ENCODE results near the gene CHD6.

CHD6 gene

DNA sequence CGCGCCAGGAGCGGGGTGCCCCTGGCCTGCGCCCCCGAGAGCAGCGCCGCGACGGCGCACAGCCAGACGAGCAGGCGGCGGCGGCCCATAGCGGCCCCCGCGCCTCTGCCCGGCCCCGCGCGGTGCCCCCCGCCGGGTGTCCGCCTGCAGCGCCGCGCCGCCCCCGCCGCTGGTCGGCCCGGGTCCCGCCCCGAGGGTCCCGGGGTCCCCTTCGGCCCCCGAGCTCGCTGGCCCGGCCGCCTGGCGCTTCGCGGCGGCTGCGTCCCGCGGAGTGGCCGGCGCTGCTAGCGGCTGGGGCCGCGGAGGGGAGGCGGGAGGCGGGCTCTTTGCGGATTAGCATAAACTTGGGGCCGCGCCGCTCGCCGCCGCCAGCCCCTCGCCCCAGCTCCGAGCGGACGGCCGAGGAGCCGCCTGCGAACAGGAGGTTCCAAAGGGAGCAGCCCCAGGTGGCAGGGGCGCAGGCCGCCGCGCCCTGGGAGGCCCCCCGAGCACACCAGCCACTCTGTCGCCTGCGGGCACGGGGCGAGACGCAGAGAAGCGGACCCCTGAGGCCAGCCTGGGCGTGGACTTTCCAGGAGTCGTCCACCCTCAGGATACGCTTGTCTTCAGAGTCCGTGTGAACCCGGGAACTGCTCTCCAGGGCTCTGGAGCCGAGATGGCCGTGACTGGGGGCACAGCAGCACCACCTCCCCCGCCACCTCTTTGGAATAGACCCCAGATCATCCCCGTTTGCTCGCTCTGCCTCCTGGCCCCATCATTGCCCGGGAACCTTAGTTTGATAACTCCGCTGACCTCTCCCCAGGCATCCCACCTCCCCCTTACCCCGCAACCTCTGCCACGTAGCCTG, 251.4 kb downstream of the CHD6 start, which contains the start of gene EMILIN3:
TSS of gene EMILIN3 (minus strand) at position 273 of the 847 bp plus-strand sequence. CDS start at position 89, 184 bp downstream.
- H3K9ac ChIP-seq (ENCODE audit: insufficient read length, low read depth), result peak within 1 kb of the TSS; percentile 77
- TF ChIP-seq ZNF274 (IDR thresholded peaks at IDR 0.05; ENCODE audit: low read depth, low read length) (no peak), SUZ12 (IDR thresholded peaks at IDR 0.05; ENCODE audit: extremely low read depth, insufficient read depth, insufficient read length) (no peak), YY1 (IDR thresholded peaks at IDR 0.05; ENCODE audit: insufficient read depth, insufficient read length) (no peak)
- peak within 1 kb of the TSS; percentile 53 for H3K4me3 ChIP-seq (ENCODE audit: insufficient read length, low read depth)
- peaks cover 52% of the 10 kb centered on the region for H3K27me3 ChIP-seq (ENCODE audit: insufficient read depth, insufficient read length)
- H3K4me1 ChIP-seq (ENCODE audit: insufficient read depth, insufficient read length), result peaks cover 15% of the 10 kb centered on the region
- H3K36me3 ChIP-seq (ENCODE audit: insufficient read depth, insufficient read length, low read length), result peaks cover 18% of the 10 kb centered on the region
- peak; percentile 23 for DNase-seq (ENCODE audit: low read depth, low spot score)
- H3K9me3 ChIP-seq (ENCODE audit: insufficient read depth, low read length), result peaks cover 16% of the 10 kb centered on the region; the same call in 1 of the 2 replicates

DNA sequence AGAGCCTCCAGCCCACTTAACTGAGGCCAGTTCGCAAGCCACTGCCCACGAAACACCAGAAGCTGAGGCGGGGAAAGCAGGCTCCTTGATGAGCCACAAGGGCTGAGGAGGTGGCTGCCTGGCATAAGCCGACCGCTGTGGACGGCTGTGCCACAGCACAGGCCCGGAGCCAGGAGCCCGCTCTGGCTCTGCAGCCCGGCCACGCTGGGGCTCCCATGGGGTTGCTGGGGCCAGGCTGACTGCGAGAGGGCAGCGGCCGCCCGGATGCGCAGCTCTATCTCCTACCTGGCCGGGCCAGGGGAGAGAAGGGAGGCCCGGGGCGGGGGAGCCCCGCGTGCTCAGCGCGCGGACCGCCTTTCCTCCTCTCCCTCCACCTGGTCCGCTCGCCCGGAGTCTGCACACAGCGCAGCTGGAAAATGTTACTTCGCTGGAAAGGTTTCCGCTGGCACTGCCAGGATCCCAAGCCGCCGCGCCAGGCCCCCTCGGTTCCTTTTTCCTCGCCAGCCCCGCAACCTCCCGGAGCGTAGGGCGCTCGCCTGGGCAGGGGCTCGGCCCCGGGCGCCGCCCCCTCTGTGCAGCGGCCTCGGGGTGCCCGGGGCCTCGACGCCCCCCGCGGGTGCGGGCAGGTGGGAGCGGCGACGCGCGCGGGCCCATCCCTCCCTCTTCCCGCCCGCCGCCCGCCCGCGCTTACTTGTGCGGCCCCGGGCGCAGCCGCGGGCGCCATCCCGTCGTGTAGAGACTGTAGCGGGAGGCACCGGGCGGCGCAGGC, 252.2 kb downstream of the CHD6 start:
- Histone ChIP-seq H3K4me3 (ENCODE audit: insufficient read length, low read depth) (peak overlapping the region; percentile 53), H3K9ac (ENCODE audit: insufficient read length, low read depth) (peak overlapping the region; percentile 77), H3K36me3 (ENCODE audit: insufficient read depth, insufficient read length, low read length) (peaks cover 27% of the 10 kb centered on the region), H3K4me1 (ENCODE audit: insufficient read depth, insufficient read length) (peaks cover 15% of the 10 kb centered on the region), H3K9me3 (ENCODE audit: insufficient read depth, low read length) (peaks cover 8% of the 10 kb centered on the region; the same call in 1 of the 2 replicates), H3K27me3 (ENCODE audit: insufficient read depth, insufficient read length) (peaks cover 52% of the 10 kb centered on the region)
- TF ChIP-seq ZNF274 (IDR thresholded peaks at IDR 0.05; ENCODE audit: low read depth, low read length) (no peak), YY1 (IDR thresholded peaks at IDR 0.05; ENCODE audit: insufficient read depth, insufficient read length) (no peak), SUZ12 (IDR thresholded peaks at IDR 0.05; ENCODE audit: extremely low read depth, insufficient read depth, insufficient read length) (no peak)
- DNase-seq (ENCODE audit: low read depth, low spot score), result no peak

DNA sequence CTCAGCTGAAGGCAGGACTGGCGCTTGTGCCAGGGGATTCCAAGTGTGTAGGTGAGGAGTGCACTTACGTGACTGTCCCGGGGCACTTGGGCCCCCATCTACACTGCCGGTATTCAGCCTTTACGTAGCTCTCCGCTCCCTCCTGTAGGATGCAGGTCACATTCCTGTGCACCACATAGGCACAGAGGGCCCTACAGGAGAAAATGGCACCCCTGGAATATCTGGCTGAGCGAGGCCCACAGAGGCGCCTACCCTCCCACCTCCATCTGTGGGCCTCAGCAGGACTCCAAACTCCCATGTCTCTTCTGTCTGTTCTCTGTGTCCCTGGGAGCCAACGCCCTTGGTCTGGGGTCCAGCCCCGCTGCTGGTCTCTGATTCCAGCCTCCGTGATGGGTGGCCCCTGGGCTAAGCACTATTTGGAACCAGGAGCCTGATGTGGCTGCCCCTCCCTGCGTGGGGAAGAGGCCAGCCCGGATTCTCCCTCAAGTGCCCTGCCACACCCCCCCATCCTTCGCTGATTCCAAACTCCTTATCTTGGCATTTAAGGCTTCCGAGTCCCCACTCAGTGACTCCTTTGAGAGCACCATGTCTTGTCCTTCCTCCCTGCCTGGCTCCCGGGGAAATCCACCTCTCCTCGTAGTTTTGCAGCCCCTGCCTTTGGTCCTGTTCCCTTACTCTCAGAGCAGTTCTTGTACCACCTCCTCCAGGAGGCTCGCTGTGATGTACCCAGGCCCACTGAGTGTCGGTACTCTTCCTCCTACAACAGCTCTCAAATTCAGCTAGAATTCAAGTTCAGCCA, 253.0 kb downstream of the CHD6 start:
- no peak for DNase-seq (ENCODE audit: low read depth, low spot score)
- TF ChIP-seq ZNF274 (IDR thresholded peaks at IDR 0.05; ENCODE audit: low read depth, low read length) (no peak), SUZ12 (IDR thresholded peaks at IDR 0.05; ENCODE audit: extremely low read depth, insufficient read depth, insufficient read length) (no peak), YY1 (IDR thresholded peaks at IDR 0.05; ENCODE audit: insufficient read depth, insufficient read length) (no peak)
- Histone ChIP-seq H3K4me3 (ENCODE audit: insufficient read length, low read depth) (peak overlapping the region; percentile 53), H3K9me3 (ENCODE audit: insufficient read depth, low read length) (0 out of 2 replicates have a peak, but pooled peaks cover 1% of the 10 kb centered on the region), H3K36me3 (ENCODE audit: insufficient read depth, insufficient read length, low read length) (peaks cover 31% of the 10 kb centered on the region), H3K4me1 (ENCODE audit: insufficient read depth, insufficient read length) (peaks cover 15% of the 10 kb centered on the region), H3K9ac (ENCODE audit: insufficient read length, low read depth) (peak overlapping the region; percentile 77), H3K27me3 (ENCODE audit: insufficient read depth, insufficient read length) (peaks cover 50% of the 10 kb centered on the region)

DNA sequence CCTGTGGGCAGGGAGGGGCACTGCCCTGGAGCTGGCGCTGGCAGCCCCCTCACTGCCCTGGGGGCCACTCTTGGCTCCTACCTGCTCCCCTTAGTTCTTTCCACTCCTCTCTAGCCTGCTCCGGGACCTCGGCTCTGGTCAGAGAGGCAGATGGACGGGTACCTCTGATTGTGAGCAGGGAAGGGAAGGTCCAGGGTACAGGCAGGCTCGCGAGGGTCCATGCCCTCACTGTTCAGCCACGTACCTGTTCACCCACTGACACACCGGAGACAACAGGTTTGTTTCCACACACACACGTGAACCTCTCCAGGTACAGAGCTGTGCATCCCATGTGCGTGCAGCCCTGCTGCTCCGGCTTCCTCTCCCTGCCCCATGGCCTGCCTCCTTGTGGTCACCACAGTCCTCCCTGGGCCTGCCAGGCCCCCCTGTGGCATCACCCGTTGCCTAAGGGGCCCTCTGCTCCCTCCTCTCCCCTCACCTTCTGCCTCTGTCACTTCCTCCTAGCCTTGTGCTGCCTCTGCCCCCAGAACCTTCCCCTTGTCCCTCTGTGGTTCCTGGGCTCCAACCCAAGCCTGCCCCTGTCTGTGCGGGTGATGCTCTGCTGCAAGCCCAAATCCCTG, 253.8 kb downstream of the CHD6 start:
- TF ChIP-seq YY1 (IDR thresholded peaks at IDR 0.05; ENCODE audit: insufficient read depth, insufficient read length) (no peak), SUZ12 (IDR thresholded peaks at IDR 0.05; ENCODE audit: extremely low read depth, insufficient read depth, insufficient read length) (no peak), ZNF274 (IDR thresholded peaks at IDR 0.05; ENCODE audit: low read depth, low read length) (no peak)
- peaks cover 15% of the 10 kb centered on the region for H3K4me1 ChIP-seq (ENCODE audit: insufficient read depth, insufficient read length)
- no peak for DNase-seq (ENCODE audit: low read depth, low spot score)
- H3K27me3 ChIP-seq (ENCODE audit: insufficient read depth, insufficient read length), result peaks cover 43% of the 10 kb centered on the region
- no peak overlapping the region for H3K9ac ChIP-seq (ENCODE audit: insufficient read length, low read depth)
- H3K4me3 ChIP-seq (ENCODE audit: insufficient read length, low read depth), result no peak overlapping the region
- no peaks in the 10 kb centered on the region for H3K9me3 ChIP-seq (ENCODE audit: insufficient read depth, low read length)
- peaks cover 37% of the 10 kb centered on the region for H3K36me3 ChIP-seq (ENCODE audit: insufficient read depth, insufficient read length, low read length)

DNA sequence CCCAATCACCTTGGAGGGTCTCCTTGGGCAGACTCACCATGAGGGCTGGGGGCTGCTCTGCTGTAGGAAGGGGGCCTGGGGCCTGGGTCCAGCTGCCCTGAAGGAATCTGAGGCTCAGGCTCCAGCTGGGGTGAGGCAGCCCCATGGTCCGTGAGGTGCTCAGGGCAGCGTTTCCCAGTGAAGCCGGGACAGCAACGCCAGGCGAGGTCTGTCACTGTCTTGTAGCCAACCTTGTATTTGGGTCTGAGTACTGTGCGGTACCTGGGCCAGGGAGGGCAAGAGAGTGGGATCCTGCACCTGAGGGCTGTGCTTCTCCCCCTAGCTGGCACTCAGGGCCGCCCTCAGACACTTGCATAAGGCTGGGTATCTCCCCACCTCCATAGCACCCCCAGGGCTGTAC, 254.6 kb downstream of the CHD6 start:
- Histone ChIP-seq H3K27me3 (ENCODE audit: insufficient read depth, insufficient read length) (peaks cover 37% of the 10 kb centered on the region), H3K36me3 (ENCODE audit: insufficient read depth, insufficient read length, low read length) (peaks cover 41% of the 10 kb centered on the region), H3K9me3 (ENCODE audit: insufficient read depth, low read length) (no peaks in the 10 kb centered on the region), H3K9ac (ENCODE audit: insufficient read length, low read depth) (no peak overlapping the region), H3K4me1 (ENCODE audit: insufficient read depth, insufficient read length) (peaks cover 15% of the 10 kb centered on the region), H3K4me3 (ENCODE audit: insufficient read length, low read depth) (no peak overlapping the region)
- DNase-seq (ENCODE audit: low read depth, low spot score), result no peak
- TF ChIP-seq YY1 (IDR thresholded peaks at IDR 0.05; ENCODE audit: insufficient read depth, insufficient read length) (no peak), SUZ12 (IDR thresholded peaks at IDR 0.05; ENCODE audit: extremely low read depth, insufficient read depth, insufficient read length) (no peak), ZNF274 (IDR thresholded peaks at IDR 0.05; ENCODE audit: low read depth, low read length) (no peak)

DNA sequence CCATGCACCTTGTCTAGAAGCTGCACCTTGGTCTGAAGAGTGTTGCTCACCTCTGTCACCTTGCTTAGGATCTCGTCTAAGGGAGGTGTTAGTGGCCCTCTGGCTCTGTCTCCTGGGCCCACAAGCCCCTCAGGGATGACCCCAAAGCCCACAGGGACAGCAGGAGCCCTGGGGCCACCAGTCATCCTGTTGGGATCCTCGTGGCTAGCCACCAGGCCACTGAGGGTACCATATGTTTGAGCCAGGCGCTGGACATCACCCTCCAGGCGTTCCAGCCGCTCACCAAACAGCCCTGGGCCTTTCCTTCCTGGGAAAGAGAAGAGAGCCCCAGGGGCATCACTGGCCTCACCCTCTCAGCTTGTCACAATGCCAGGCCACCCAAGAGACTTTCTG, 255.4 kb downstream of the CHD6 start:
- H3K27me3 ChIP-seq (ENCODE audit: insufficient read depth, insufficient read length), result peaks cover 33% of the 10 kb centered on the region
- no peak overlapping the region for H3K9ac ChIP-seq (ENCODE audit: insufficient read length, low read depth)
- peaks cover 50% of the 10 kb centered on the region for H3K36me3 ChIP-seq (ENCODE audit: insufficient read depth, insufficient read length, low read length)
- no peak overlapping the region for H3K4me3 ChIP-seq (ENCODE audit: insufficient read length, low read depth)
- TF ChIP-seq SUZ12 (IDR thresholded peaks at IDR 0.05; ENCODE audit: extremely low read depth, insufficient read depth, insufficient read length) (no peak), YY1 (IDR thresholded peaks at IDR 0.05; ENCODE audit: insufficient read depth, insufficient read length) (no peak), ZNF274 (IDR thresholded peaks at IDR 0.05; ENCODE audit: low read depth, low read length) (no peak)
- DNase-seq (ENCODE audit: low read depth, low spot score), result no peak
- peaks cover 15% of the 10 kb centered on the region for H3K4me1 ChIP-seq (ENCODE audit: insufficient read depth, insufficient read length)
- no peaks in the 10 kb centered on the region for H3K9me3 ChIP-seq (ENCODE audit: insufficient read depth, low read length)

All from NT2/D1 (cell line).